ENCODE measurements around the gene IGFBP4. TPM values are rescaled to one million over a fixed set of nuclear protein-coding genes. Genes with fewer than 3 reads are reported as not detected.

IGFBP4 gene
- total RNA-seq, 1 donor from 2014 or later = 176 TPM

DNA sequence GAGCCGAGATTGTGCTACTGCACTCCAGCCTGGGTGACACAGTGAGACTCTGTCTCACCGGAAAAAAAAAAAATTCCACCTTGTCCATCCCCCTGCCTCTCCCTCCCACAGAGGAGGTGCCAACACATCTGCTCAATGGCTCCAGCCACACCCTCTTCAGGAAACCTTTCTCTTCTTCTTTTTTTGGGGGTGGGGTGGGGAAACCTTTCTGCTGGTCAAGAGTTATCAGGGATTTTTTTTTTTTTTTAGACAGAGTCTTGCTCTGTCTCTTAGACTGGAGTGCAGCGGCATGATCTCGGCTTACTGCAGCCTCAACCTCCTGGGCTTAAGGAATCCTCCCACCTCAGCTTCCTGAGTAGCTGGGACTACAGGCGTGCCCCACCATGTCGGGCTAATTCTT, 39.5 kb downstream of the IGFBP4 start:
- ATAC-seq (no peak), DNase-seq (no peak)
- intact Hi-C loops (cut with micrococcal nuclease) = no loop called here

DNA sequence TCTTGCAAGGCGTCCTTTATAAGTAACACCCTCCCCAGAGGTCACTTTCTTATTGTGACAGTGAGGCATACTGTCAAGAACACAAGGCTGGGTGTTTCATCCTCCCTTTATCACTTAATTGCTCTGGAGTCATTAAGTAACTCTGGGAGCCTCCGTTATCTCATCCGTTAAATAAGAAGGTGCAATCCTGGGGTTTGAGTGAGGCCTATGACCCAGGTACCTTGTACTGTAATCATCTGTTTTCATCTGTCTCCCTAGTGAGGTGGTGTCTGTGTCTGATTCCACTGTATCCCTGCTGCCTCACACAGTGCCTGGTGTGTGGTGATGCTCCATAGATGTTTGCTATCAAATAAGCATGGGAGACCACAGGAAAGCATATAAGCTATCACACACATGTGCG, 40.4 kb downstream of the IGFBP4 start:
- intact Hi-C loops (cut with micrococcal nuclease) = no loop called here
- DNase-seq = no peak
- ATAC-seq = no peak

DNA sequence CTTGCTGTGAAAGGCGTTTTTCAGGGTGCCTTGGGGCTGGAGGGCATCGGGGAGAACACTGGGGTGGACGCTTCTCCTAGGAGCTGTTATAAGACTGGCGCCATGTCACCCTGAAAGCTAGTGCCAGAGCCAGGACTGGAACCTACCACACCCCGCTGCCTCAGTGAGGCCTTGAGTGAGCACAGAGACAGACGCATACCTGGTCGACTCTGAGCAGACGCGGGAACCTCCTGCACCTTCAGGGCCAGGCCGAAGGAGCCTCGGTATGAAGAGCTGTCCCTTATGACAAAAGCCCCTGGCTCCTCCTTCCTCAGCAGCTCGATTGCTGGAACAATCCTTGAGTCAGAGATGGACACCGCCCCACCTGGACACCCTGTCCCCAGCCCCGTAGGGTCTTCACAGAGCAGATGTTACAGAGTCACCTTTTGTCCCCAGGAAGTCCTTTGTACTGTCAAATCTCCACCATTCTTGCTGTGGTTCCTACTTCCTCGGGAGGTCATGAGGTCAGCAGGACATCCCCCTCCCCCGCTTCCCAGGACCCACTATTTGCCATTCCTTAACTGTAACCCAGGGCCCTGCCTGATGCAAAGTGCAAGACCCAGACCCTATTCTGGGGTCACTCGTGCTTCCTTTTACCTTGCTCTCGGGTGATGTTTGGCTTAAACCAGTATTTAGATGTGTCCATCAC, 41.2 kb downstream of the IGFBP4 start:
- intact Hi-C loops (cut with micrococcal nuclease) = no loop called here
- no peak for ATAC-seq
- DNase-seq = no peak

DNA sequence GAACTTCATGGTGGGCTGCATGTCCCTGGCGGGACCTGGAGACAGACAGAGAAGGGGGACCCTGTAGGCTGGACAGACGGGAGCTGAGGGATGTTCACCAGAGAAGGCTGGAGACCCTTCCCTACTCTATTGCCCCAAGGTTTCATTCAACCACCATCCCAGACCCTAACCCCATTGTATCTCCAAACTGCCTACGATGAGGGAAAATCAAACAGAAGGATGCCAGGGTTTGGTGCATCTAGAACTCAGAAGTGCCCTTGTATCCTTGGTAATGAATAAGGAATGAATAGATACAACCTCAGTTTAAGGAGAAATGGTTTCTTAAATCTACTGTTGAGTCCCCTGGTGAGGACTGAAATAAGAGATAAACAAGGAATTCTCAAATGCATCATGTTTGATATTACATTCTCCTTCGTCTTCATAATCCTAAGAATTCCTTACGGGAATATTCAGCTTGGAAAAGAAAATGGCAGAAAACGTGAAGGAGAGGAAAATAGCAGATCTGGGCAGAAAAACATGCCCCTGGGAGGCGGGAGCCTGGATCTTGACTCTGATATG, 41.8 kb downstream of the IGFBP4 start:
- DNase-seq (no peak), ATAC-seq (no peak)
- intact Hi-C loops (cut with micrococcal nuclease) = no loop called here

DNA sequence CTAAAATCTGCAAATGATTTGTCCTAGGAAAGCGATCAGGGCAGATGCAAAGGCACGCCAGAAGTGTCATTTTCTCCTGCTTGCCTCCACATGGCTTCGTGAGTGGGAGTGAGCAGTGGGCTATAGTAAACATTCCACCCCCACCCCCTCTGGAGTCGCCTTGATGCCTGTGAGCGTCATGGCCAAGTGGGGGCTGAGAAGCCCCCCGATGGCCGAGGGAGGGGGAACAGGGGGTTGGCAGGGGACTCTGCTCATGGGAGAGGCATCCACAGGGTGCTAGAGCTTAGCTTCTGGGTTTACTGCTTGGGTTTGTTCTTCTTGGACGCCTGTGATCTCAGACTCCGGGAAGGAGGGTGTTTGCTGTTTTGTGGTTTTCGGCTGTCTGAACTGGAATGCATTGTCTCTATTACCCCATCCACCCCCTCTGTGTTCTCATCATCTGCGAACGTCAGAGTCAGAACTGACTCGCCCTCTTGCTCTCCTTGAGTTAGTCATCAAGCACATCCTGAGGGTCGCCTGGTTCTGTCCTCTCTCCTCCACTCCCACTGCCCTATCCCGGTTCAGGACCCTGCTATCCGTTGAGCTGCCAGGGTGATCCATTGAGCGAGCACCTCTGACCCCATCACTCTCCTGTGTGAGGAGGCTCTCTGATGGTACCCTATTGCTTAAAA, 42.7 kb downstream of the IGFBP4 start:
- peak; percentile 76 for ATAC-seq
- no peak for DNase-seq
- intact Hi-C loops (cut with micrococcal nuclease) = no loop called here

DNA sequence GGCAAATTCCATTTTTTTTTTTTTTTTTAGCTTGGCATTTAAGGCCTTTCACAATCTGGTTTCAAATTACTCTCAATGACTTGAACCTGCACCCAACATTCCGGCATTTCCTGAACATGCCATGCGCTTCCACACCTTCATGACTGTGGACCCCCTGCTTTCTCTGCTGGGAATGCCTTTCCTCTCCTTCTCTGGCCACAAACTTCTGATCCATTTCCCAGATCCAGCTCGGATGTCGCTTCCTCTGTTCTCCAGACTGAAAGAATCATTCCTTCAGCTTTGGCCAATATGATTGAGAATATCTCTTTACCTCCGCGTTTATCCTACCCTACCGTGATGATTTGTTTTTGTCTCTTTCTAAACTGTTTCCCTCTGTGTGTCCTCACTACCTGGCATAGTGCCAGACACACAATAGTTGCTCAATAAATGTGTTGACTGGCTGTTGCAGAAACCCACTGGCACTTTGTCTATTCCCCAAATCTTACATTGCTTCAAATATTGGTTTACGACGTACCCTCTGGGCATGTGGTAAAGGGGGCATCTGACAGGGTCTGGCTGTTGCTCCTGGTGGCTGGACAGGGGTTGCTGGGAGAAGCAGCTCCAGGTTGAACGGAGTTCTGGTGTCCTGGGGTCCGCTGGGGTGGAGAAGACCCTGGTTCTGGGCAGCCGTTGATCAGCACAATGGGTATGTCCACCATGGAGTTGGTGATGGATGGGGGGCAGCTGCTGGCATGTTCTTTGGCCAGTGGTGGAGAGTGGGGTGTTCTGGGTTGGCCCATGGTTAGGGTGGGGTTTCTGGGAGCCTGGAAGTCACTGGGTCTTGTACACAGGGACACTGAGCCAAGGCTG, 43.5 kb downstream of the IGFBP4 start:
- DNase-seq = no peak

DNA sequence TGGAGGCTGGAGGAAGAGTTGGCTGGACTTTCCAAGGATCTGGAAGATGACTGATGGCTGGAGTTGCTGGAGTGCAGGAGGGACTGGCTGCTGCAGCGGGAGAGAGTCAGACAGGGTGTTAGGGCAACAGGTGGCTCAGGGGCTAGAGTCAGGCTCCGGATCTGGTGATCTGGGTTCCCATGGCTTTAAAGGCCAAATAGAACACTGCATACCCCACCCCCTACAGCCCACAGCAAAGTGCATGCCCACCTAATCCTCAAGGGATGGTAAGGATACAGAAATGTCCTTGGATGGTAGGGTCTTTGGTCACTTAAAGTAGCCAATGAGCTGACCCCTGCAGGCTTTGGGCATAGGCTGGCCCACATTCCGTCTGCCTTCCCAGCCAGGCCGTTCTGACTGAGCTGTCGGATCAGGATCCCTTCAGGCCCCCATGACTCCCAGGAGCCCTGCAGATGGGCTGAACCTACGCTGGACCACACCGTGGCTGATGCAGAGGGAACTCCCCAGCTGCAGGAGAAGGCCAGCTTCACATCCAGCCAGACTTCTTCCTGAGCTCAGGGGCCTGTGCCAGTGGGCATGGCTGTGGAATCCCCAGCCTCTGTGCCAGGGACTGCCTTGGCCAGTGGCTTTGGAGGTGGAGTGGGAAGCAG, 44.2 kb downstream of the IGFBP4 start:
- intact Hi-C loops (cut with micrococcal nuclease) = no loop called here
- DNase-seq (no peak), ATAC-seq (no peak)

More for the DNA sequence above, 43.5 kb downstream of the IGFBP4 start:
- intact Hi-C loops (cut with micrococcal nuclease) = no loop called here
- no peak for ATAC-seq

DNA sequence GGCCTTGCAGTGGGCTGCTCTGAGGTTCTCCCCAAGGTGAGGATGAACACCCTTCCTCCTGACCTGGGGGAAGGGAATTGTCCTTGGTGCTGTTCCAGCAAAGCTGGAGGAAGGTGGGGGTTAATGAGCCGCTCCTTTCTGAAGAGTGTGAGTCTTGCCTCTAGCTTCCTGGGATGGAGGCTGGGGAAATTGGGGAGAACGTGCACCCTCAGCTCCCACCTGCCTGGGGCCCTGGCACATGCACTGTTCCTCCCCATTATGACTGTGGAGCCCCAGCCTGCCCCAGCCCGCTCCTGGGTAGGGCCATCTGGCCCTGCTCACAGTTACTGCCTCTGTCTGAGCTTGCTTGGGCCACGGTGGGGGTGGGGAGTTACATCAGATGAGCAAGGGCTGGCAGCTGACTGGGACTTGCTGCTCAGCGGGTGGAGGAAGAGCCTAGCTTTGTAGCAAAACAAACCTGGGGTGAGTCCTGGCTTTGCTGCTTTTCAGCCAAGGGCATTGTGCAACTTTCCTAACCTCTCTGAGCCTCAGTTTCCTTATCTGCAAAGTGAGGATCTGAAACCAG, 47.1 kb downstream of the IGFBP4 start:
- DNase-seq = peak; percentile 60
- intact Hi-C loops (cut with micrococcal nuclease) = no loop called here

DNA sequence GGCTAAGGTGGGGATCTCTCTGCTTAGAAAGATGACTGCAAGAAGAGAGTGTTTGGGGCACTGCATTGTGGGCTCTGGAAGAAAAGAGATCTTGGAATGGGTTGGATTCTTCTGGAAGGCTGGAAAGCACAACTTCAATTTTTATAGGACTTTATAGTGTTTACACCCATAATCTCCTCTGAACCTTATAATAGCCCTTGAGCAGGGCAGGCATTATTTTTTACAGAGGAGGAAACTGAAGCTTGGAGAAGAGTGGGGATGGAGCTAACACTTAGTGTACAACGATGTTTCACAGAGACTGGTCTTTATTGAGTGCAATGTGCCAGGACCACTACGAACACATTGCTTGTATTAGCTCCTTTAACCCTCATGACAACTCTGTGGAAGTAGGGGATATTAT, 47.7 kb downstream of the IGFBP4 start:
- intact Hi-C loops (cut with micrococcal nuclease) = no loop called here
- DNase-seq (no peak), ATAC-seq (no peak)

More for the DNA sequence above, 47.1 kb downstream of the IGFBP4 start:
- ATAC-seq = peak; percentile 50

DNA sequence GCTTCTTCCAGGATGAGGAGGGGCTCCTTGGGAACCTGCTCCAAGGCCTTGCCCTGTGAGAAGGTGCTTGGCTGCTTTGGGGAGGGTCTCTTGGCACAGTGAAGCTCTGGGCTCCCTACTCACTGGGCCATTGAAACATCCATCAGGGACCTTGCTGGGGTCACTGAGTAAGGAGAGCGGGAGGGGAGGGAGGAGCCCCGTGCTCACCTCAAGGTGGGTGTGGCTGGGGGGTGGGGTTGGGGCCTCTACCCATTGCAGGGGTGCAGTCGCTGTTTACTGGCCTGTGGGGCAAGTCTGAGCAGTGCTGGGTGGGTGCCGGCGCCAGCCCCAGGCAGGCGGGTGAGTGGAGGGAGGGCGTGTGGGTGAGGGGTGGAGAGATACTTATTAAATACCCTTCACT, 48.2 kb downstream of the IGFBP4 start:
- DNase-seq = no peak
- intact Hi-C loops (cut with micrococcal nuclease) = no loop called here
- no peak for ATAC-seq

DNA sequence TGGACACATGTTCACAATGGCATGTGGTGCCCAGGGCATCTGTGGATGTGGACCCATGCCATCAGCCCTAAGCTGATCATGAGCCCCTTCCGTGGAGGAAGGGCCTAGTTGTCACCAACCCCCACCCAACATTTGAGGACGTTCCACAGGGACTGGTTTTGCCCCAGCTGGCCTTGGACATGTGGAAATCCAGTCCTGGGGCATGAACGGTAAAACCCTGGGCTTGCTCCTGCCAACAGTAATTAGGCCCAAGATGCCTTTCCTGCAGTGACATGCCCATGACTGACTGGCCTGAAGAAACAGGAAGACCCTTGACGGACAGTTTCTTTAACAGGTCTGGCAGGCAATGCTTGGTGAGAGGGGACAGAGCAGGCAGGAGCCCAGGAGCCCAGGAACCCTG, 50.4 kb downstream of the IGFBP4 start:
- DNase-seq (no peak), ATAC-seq (no peak)
- intact Hi-C loops (cut with micrococcal nuclease) = no loop called here

DNA sequence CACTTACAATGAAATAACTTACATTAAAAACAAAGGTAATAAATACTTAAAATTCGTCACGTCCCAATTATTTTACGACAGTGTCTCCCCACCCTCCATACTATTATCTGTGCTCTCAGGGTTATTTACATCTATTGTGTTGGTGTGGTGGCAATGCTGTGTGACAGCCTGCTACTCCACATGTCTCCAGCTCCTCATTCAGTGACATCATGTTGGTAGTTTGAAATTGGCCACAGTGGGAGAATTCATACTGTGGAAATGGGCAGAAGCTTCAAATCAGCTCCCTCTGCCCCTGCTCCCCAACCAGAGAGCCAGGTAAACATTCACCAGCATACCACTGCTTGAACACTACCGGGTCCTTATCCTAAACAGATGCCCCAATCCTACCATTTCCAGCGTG, 51.9 kb downstream of the IGFBP4 start:
- ATAC-seq = no peak
- no peak for DNase-seq
- intact Hi-C loops (cut with micrococcal nuclease) = no loop called here

DNA sequence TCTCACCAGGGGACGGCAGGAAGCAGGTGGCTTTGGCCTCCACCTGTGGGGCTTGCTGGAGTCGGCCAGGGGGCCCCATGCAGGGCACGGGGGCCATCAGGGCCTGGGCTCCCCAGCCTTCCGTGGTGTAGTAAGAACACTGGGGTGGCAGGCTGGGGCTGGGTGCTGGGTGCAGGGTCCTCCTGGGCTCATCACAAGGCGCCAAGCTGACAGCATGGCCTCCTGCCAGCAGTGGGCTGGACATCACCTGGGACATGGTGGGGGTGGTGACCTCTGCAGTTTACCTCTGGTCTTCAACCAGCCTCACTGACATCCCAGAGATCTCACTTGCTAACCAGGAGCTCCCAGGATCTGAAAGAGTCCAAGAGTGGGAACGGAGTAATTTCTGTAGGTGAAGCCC, 52.9 kb downstream of the IGFBP4 start:
- ATAC-seq (no peak), DNase-seq (no peak)
- intact Hi-C loops (cut with micrococcal nuclease) = no loop called here

DNA sequence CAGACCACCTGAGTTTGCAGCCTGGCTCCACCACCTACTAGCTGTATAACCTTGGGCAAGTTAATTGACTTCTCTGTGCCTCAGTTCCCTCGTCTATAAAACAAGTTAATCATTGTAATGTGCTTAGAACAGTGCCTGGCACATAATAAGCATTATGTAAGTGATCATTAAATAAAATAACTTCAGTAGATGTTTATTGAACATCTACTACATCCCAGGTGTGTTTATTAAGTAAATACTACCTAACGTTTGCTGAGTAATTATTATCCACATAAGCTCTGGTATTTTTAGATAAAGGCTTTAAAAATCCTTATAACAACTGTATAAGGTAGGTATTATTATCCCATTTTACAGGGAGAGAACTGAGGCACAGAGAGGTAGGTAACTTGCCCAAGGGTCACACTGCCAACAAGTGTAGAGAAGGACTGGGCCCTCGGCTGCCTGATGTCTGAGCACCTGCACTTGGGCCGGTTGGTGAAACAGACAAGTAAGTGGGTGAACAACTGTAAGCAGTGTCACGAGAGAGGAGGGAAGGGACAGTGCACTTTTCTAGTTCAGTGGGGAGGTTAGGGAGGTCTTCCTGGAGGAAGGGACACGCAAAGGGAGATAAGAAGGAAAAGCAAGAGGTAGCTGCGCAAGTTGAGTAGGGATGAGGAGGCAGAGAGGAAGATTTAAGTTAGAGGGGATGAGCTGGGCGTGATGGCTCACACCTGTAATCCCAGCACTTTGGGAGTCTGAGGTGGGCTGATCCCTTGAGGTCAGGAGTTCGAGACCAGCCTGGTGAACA, 53.6 kb downstream of the IGFBP4 start:
- ATAC-seq (no peak), DNase-seq (no peak)
- intact Hi-C loops (cut with micrococcal nuclease) = no loop called here

DNA sequence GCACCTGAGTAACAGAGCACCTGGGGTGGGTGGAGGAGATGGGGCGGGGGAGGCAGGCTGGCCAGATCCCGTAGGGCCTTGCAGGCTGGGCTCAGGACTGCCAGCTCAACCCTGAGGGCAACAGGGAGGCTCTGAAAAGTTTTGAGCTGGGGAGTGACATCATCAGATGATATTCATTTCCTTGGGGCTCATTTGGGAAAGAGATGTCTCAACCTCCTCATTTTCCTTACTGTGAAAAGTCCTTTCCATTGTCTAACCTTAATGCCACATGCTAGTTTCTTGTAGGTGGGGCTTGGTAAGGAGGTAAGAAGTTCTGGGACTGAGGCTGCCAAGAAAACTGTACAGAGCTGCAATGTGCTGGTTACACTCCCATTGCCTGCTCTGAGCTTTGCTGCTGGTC, 54.4 kb downstream of the IGFBP4 start:
- intact Hi-C loops (cut with micrococcal nuclease) = no loop called here
- DNase-seq = no peak
- ATAC-seq = no peak

DNA sequence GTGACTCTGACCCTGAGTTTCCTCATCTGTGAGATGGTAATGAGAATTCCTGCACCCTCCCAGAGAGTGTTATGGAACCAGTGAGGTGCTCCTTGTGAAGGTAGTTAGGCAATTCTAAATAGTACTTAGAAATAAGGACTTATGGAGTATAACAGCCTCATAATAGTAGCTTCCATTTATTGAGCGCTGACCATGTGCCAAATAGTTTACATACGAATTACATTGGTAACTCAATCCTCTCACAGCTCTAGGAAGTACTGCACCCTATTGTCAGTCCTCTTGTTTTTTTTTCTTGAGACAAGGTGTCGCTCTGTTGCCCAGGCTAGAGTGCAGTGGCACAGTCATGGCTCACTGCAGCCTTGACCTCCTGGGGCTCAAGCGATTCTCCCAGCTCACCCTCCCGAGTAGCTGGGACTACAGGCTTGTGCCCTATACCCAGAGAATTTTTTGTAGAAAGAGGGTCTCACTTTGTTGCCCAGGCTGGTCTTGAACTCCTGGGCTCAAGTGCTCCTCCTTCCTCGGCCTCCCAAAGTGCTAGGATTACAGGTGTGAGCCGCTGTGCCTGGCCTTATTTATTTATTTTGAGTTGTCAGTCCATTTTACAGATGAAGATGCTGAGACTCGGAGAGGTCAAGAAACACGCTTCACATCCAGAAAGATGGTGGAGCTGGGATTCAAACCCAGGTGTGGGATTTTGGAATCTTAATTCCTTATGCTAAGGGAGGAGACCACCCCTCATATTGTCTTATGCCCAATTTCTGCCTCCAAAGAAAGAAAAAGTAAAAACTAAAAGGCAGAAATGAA, 55.2 kb downstream of the IGFBP4 start:
- intact Hi-C loops (cut with micrococcal nuclease) = no loop called here
- no peak for ATAC-seq
- no peak for DNase-seq

DNA sequence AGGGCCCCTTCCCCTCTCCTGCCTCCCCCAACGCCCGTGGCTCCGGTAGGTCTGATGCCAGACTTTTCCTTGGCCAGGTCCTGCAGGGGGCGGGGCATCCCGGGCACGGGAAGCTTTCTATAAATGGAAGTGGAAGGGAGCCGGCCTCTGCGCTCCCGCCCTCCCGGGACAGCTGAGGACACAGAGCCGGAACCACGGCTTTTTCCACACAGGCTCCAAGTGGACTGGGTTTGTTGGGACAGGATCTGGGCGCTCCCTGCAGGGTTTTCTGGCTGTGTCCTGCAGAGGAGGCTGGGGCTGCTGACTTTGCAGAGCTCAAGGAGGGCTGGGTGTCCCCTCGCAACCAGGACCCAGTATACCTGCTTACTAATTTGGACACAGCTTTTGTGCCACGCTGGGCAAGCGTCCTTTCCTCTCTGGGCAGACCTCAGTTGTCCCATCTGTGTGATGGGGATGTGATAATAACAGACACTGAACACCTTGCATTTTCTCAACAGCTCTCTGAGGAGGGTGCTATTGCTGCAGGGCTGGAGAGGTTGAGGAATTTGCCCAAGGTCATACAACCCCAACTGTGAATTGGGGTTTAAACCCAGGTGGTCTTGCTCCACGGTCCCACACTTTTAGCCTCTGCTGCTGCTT, 56.4 kb downstream of the IGFBP4 start:
- DNase-seq (peak; percentile 91), ATAC-seq (peak; percentile 98)
- intact Hi-C loops (cut with micrococcal nuclease) = no loop called here

All from left ventricle myocardium superior (tissue), 1 donor.